HG03196 (cell line): ENCODE measurements around the gene APOBEC3G.

Source experiments
- ATAC-seq: cut with Tn5 transposase; IDR thresholded peaks from one replicate; pipeline ENCODE4 v1.9.1; 2021; ENCODE audit not compliant: unreplicated experiment

The APOBEC3G gene

DNA sequence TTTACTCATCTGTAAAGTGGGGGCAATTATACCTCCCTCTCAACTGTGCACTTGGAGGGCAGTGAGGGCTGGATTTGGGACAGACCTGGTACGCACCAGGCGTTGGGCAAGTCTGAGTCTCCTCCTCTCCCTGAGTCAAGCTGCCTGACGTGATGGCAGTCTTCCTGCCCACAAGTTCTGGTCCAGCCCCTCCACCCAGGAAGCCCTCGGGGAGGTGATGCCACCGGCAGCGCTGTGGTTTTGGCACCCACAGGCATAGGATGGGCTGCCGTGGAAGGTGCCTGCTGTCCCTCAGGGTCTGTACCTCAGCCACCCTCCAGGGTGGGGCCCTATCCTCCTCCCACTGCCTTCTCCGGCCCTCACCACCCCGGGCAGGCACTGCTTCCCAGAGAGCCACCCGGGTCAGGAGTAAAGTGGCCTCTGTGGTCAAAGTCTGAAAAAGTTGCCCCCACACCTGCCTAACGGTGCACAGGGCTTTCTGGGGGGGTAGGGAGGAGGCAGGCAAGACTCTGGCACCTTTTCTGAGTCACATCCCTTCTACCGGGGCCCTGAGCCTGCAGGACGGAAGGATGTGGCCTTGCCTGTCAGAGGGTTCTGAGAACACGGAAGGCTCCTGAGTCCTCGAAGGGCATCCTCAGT lies 13.5 kb downstream of the APOBEC3G start:
- ATAC-seq = no peak

GRCh38 chr22:39091126-39092081 lies 14.3 kb downstream of the APOBEC3G start:
- no peak for ATAC-seq

DNA sequence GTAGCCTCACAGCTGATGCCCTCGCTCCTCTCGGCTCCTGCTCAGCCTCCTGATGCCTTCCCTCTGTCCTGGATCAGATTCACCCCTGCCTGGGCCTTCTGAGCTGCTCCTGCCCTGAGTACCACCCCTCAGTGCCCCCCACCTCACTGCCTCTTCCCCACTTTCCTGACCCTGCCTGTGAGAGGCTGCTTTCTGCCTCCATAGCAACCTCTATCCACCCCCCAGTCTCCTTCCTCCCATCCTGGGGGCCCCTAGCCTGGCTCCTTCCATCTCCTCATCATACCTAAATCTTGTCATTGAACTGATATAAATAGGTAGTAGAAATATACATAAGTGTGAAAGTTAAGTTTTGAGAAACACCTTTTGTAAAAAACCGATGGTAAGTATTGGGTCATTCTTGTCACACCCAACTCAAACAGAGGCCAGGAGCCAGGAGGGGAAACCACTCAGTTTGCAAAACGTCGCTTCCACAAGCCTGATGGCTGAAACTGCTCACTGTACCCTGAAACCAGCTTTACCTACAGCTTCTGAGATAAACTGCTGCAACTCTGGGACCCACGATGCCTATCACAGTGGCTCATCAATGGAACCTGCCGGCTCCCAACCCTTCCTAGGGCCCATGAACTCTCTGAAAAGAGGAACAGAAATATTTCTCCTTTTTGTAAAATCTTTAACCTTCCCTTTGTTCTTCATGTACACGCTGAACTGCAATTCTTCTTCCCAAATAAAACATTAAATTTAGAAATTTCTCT lies 15.2 kb downstream of the APOBEC3G start:
- ATAC-seq = no peak

- ATAC-seq = no peak
These were observed 17.8 kb downstream of the APOBEC3G start for GRCh38 chr22:39094717-39095389.

- ATAC-seq = no peak
These were observed 18.9 kb downstream of the APOBEC3G start for GRCh38 chr22:39095971-39096370.

DNA sequence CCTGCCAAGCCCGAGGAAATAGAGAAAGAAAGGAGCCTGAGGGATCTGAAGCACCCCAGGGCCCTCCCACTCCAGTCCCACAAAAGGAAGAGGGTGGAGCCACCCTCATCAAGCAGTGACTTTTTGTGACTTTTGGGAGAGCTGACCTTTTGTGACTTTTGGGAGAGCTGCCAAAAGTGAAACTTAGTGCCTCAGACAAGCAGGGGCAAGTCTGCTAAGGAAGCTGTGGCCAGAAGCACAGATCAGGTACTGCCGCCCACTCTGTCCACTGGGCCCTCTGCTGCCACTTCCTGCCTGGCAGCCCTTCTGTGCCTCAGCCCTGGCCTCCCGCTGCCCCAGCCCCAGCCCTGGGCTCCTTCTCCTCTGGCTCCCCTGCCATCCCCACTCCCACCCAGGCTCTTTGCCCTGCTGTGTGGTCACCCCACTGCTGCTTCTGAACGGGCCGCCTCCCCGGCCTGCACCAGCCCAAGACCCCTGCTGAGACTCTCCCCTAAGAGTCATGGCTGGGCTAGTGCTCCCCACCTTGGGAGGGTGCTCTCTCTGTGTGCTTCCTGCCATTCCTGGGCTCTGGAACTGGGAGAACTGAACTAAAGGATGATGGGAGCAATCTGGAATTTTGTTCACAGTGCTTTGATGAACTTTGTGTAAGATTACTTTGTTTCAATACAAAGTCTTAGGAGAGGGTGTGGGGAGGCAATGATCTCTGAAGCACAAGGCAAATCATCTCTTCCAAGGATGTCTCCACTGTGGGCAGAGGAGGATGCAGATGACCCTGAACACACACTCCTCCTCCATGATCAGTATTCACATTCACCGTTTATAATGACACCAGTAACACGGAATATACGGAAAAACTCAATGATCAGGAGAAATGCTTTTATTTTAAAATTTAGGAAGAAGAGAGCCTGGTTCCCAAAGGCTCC lies 20.3 kb downstream of the APOBEC3G start, which contains the start of gene APOBEC3H:
TSS of gene APOBEC3H (plus strand) at position 147 of the 923 bp plus-strand sequence. CDS start 3,035 bp downstream, outside the sequence.
- no peak for ATAC-seq

GRCh38 chr22:39098026-39098425 lies 21.0 kb downstream of the APOBEC3G start:
- ATAC-seq = no peak

DNA sequence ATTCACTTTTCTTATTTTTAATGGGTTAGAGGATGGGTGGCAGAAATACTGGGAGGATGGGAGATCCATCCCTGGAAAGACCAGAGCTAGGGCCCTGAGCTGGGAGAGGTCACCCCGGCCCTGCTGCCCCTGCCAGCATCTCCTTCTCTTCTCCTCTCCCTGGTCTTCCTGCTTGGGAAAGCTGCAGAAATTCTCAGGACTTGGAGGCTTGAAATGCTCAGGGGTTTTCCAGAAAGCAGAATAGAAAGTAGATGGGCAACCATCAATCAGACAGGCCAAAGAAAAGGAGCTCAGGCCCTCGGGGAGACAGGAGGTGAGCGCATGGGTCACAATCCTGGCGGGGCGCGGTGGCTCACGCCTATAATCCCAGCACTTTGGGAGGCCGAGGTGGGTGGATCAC lies 21.5 kb downstream of the APOBEC3G start:
- no peak for ATAC-seq

DNA sequence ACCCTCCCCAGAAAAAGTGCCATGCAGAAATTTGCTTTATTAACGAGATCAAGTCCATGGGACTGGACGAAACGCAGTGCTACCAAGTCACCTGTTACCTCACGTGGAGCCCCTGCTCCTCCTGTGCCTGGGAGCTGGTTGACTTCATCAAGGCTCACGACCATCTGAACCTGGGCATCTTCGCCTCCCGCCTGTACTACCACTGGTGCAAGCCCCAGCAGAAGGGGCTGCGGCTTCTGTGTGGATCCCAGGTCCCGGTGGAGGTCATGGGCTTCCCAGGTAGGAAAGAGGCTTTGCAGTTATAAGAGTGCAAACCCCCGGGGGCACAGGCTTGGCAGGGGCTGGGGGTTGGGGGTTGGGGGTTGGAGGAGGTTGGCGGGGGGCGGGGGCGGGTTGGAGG lies 24.2 kb downstream of the APOBEC3G start:
- ATAC-seq = no peak

- no peak for ATAC-seq
These were observed 26.4 kb downstream of the APOBEC3G start for GRCh38 chr22:39103431-39103830.

DNA sequence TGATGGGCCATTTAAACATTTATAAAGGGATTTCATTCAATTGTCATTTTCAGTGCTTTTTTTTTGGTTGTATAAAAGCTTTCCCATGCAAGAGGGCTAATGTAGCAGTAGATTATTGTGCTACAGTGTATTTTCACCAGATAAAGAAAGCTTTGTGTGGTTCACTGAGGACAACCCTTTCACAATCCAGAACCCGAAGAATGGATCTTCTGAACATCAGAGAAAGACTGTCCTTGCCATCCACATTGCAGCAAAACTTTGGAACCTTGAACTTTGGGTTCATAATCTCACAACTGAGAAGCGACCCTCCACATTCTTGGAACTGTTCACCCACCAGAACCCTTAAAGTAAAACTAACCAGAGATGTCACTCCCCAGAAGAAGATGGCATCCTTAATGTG lies 29.3 kb downstream of the APOBEC3G start:
- ATAC-seq = no peak

- no peak for ATAC-seq
These were observed 31.4 kb downstream of the APOBEC3G start for GRCh38 chr22:39108487-39108886.

GRCh38 chr22:39109361-39109760 lies 32.3 kb downstream of the APOBEC3G start:
- no peak for ATAC-seq

DNA sequence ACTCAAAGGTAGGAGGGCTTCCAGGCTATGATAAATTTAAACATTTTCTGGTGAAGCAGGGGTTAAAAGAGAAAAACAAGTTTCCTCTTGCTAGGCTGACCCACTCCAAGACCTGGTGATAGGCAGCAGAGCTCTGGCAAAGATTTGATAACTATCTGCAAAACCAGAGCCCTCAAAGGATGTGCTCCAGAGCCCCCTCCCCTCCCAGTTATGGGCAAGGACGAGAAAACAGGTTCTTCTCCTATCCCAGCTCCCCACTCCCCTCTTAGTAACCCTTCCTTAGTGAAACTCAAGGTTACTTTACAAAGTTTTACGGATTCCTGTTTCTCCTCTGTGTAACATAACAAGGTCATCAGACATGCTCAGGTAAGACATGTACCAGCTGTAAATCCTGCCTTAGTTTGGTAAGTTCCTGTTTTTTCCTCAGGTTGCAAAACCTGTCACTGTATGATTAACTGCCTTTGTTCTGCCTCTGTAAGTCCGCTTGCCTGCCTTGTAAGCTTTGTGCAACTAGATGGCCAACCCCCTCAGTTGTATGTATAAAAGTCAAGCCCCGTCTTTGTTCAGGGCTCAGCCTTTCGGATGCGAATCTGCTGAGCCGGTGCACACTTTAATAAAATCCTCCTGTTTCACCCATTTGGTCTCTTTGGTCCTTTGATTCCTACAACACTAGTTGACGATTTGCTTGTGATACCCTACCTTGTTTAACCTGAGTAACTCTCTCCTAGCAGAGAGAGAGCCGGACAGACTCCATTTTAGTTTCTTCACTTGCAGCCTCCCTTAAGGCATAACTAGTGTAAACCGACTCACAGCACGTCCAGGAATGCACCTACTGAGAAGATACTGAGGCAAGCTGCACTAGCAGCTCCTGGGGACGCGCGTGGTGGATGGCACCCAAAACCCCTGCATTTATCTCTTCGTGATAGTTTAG lies 33.8 kb downstream of the APOBEC3G start:
- ATAC-seq = no peak

DNA sequence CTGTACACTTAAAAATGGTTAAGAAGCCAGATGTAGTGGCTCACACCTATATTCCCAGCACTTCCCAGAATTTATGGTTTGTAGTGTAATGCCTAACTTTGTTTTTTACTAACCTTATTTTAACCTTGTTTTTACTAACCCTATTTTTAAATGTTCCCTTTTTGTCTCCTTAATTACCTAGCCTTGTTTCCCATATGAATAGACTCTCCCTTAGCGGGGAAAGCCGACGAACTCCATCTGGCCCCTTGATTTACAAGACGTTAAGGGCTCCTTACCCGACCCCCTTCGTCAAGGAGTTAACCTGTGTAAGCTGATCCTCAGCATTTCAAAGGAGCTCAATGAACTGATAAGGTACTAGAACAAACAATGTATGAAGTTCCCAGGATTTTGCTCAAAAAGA lies 37.0 kb downstream of the APOBEC3G start:
- ATAC-seq = no peak

DNA sequence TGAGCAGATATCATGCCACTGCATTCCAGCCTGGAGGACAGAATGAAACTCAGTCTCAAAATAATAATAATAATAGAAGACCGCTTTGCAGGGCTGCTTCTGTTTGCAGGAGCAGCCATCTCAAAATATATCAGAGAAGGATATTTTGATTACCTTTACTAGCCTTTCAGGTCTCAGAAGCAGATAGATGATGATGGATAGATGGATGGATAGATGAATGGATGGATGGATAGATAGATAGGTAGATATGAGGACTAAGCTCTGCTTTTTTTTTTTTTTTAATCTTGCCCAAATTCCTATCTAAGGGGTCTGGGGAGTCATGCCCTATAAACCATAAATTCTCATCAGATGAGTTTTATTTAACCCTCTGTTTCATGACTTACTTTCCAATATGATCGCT lies 38.5 kb downstream of the APOBEC3G start:
- no peak for ATAC-seq

DNA sequence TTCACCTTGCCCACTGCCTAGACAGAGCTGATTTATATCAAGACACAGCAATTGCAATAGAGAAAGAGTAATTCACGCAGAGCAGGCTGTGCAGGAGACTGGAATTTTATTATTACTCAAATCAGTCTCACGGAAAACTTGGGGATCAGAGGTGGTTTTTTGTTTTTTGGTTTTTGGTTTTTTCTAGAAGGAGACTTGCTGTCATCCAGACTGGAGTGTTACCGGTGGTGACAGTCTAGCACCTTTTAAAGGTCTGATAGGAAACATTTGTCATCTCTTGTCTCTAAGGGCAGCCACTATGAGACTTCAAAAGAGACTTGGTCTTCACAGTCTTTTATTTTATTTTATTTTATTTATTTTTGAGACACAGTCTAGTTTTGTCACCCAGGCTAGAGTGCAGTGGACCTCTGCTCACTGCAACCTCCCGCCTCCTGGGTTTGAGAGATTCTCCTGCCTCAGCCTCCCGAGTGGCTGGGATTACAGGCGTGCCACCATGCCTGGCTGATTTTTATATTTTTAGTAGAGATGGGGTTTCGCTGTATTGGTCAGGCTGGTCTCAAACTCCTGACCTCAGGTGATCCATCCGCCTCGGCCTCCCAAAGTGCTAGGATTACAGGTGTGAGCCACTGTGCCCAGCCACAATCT lies 39.0 kb downstream of the APOBEC3G start:
- no peak for ATAC-seq

- peak; percentile 47 for ATAC-seq
These were observed 40.6 kb downstream of the APOBEC3G start for GRCh38 chr22:39117585-39118191.
